Naive B cell (primary cell): ENCODE measurements around the gene MRTFB. TPM values are rescaled to one million over a fixed set of nuclear protein-coding genes. Genes with fewer than 3 reads are reported as not detected.

Source experiments
- ATAC-seq, 2 donors: fragments of 150-1000 bp; cut with Tn5 transposase; 2 replicates each; pipeline ENCODE4 v1.10.0; 2021; ENCODE audit warnings: low read depth in 2 of 2, mild to moderate bottlenecking in 2 of 2, moderate library complexity in 2 of 2
- DNase-seq: peaks from one replicate; pipeline ENCODE4 v3.0.0; 2022
- H3K27ac Mint-ChIP-seq, 6 donors: one replicate each; pipeline ENCODE4 v1.8.0; 2020 to 2022; ENCODE audit warnings: mild to moderate bottlenecking in 6 of 6, mixed read lengths in 6 of 6, moderate library complexity in 5 of 6, inconsistent platforms in 2 of 6
- H3K27me3 Mint-ChIP-seq, 3 donors: one replicate each; pipeline ENCODE4 v1.8.0; 2021 to 2022; ENCODE audit warnings: mixed read lengths in 3 of 3, mild to moderate bottlenecking in 1 of 3
- H3K36me3 Mint-ChIP-seq, 2 donors: one replicate each; pipeline ENCODE4 v1.8.0; 2020 to 2022; ENCODE audit warnings: mixed read lengths in 2 of 2, inconsistent platforms in 1 of 2, mild to moderate bottlenecking in 1 of 2
- H3K4me1 Mint-ChIP-seq, 3 donors: one replicate each; pipeline ENCODE4 v1.8.0; 2020 to 2022; ENCODE audit warnings: mixed read lengths in 3 of 3, inconsistent platforms in 1 of 3, mild to moderate bottlenecking in 1 of 3, moderate library complexity in 1 of 3
- H3K4me3 Mint-ChIP-seq, 8 donors: one replicate each; pipeline ENCODE4 v1.8.0; 2020 to 2022; ENCODE audit warnings: mild to moderate bottlenecking in 8 of 8, mixed read lengths in 8 of 8, moderate library complexity in 8 of 8, inconsistent platforms in 2 of 8
- H3K9me3 Mint-ChIP-seq, 7 donors: one replicate each; pipeline ENCODE4 v1.8.0; 2020 to 2022; ENCODE audit warnings: mixed read lengths in 7 of 7, mild to moderate bottlenecking in 5 of 7, inconsistent platforms in 2 of 7, moderate library complexity in 1 of 7
- polyA plus RNA-seq, 6 donors: library from polyadenylated mRNA; unstranded; fragments of 300-500 nt; fragmentation: Illumina TruSeq; gene quantifications; one replicate each; pipeline ENCODE4 v1.2.3, GENCODE V29; 2021; ENCODE audit warnings: low read depth in 6 of 6

Gene MRTFB
- polyA plus RNA-seq, 6 donors from 2014 or later, result 0.45 to 10.6 (median 8.2) TPM

GRCh38 chr16:14132696-14133048 lies 61.6 kb downstream of the MRTFB start:
- DNase-seq (no peak), ATAC-seq (no peak)
- H3K27me3 Mint-ChIP-seq, result no peaks in the 10 kb centered on the region
- H3K4me3 Mint-ChIP-seq, result no peak overlapping the region
- H3K4me1 Mint-ChIP-seq, result no peaks in the 10 kb centered on the region
- H3K36me3 Mint-ChIP-seq, result peaks cover 12 to 17% of the 10 kb centered on the region in 2 donors
- peaks cover 0 to 4% (median 0%) of the 10 kb centered on the region in 7 donors for H3K9me3 Mint-ChIP-seq
- H3K27ac Mint-ChIP-seq, result no peak overlapping the region

GRCh38 chr16:14133907-14134306 lies 62.8 kb downstream of the MRTFB start:
- Mint-ChIP-seq H3K4me3 (no peak overlapping the region), H3K36me3 (peaks cover 12% of the 10 kb centered on the region in 2 donors), H3K27me3 (no peaks in the 10 kb centered on the region), H3K4me1 (peaks cover 4 to 10% (median 7%) of the 10 kb centered on the region in 3 donors), H3K9me3 (peaks cover 0 to 4% (median 0%) of the 10 kb centered on the region in 7 donors), H3K27ac (no peak overlapping the region)
- ATAC-seq, result no peak
- DNase-seq, result no peak

GRCh38 chr16:14135704-14136103 lies 64.6 kb downstream of the MRTFB start:
- peaks cover 0 to 3% (median 0%) of the 10 kb centered on the region in 7 donors for H3K9me3 Mint-ChIP-seq
- H3K27me3 Mint-ChIP-seq, result no peaks in the 10 kb centered on the region
- peaks cover 7 to 12% of the 10 kb centered on the region in 2 donors for H3K36me3 Mint-ChIP-seq
- DNase-seq, result no peak
- ATAC-seq, result no peak
- no peak overlapping the region for H3K4me3 Mint-ChIP-seq
- H3K4me1 Mint-ChIP-seq, result peaks cover 4 to 10% (median 8%) of the 10 kb centered on the region in 3 donors
- H3K27ac Mint-ChIP-seq, result no peak overlapping the region

- Mint-ChIP-seq H3K9me3 (peaks cover 0 to 3% (median 0%) of the 10 kb centered on the region in 7 donors), H3K27me3 (no peaks in the 10 kb centered on the region), H3K4me1 (peaks cover 4 to 10% (median 8%) of the 10 kb centered on the region in 3 donors), H3K27ac (no peak overlapping the region), H3K36me3 (peaks cover 4 to 6% of the 10 kb centered on the region in 2 donors), H3K4me3 (no peak overlapping the region)
- DNase-seq (no peak), ATAC-seq (no peak)
Observed at GRCh38 chr16:14139872-14140271, 68.8 kb downstream of the MRTFB start.

GRCh38 chr16:14140923-14141322 lies 69.8 kb downstream of the MRTFB start:
- Mint-ChIP-seq H3K4me1 (peaks cover 4 to 10% (median 8%) of the 10 kb centered on the region in 3 donors), H3K4me3 (no peak overlapping the region), H3K9me3 (peaks cover 0 to 3% (median 0%) of the 10 kb centered on the region in 7 donors), H3K36me3 (peaks cover 0 to 4% of the 10 kb centered on the region in 2 donors), H3K27ac (no peak overlapping the region), H3K27me3 (no peaks in the 10 kb centered on the region)
- ATAC-seq, result no peak
- no peak for DNase-seq

- no peak overlapping the region for H3K4me3 Mint-ChIP-seq
- H3K4me1 Mint-ChIP-seq, result no peaks in the 10 kb centered on the region
- no peak for DNase-seq
- no peaks in the 10 kb centered on the region for H3K27me3 Mint-ChIP-seq
- H3K36me3 Mint-ChIP-seq, result no peaks in the 10 kb centered on the region
- ATAC-seq, result no peak
- no peak overlapping the region for H3K27ac Mint-ChIP-seq
- no peaks in the 10 kb centered on the region for H3K9me3 Mint-ChIP-seq
Observed at GRCh38 chr16:14146445-14146844, 75.3 kb downstream of the MRTFB start.

GRCh38 chr16:14148016-14148415 lies 76.9 kb downstream of the MRTFB start:
- peaks cover 0 to 4% (median 0%) of the 10 kb centered on the region in 3 donors for H3K4me1 Mint-ChIP-seq
- ATAC-seq, result no peak

GRCh38 chr16:14148569-14148968 lies 77.5 kb downstream of the MRTFB start:
- Mint-ChIP-seq H3K27me3 (no peaks in the 10 kb centered on the region), H3K4me3 (no peak overlapping the region), H3K36me3 (no peaks in the 10 kb centered on the region), H3K4me1 (peaks cover 0 to 4% (median 0%) of the 10 kb centered on the region in 3 donors), H3K27ac (peak overlapping the region in 1 of 6 donors; percentile 1), H3K9me3 (no peaks in the 10 kb centered on the region)
- no peak for DNase-seq
- no peak for ATAC-seq

More at GRCh38 chr16:14148016-14148415, 76.9 kb downstream of the MRTFB start:
- DNase-seq, result no peak
- no peaks in the 10 kb centered on the region for H3K9me3 Mint-ChIP-seq
- no peaks in the 10 kb centered on the region for H3K36me3 Mint-ChIP-seq
- no peaks in the 10 kb centered on the region for H3K27me3 Mint-ChIP-seq
- H3K4me3 Mint-ChIP-seq, result no peak overlapping the region
- no peak overlapping the region for H3K27ac Mint-ChIP-seq

- H3K4me3 Mint-ChIP-seq, result no peak overlapping the region
- no peak for DNase-seq
- no peaks in the 10 kb centered on the region for H3K36me3 Mint-ChIP-seq
- H3K9me3 Mint-ChIP-seq, result peaks cover 0 to under 1% (median 0%) of the 10 kb centered on the region in 7 donors
- no peak overlapping the region for H3K27ac Mint-ChIP-seq
- ATAC-seq, result no peak
- H3K4me1 Mint-ChIP-seq, result peaks cover 0 to 4% (median 0%) of the 10 kb centered on the region in 3 donors
- H3K27me3 Mint-ChIP-seq, result no peaks in the 10 kb centered on the region
Observed at GRCh38 chr16:14150796-14151195, 79.7 kb downstream of the MRTFB start.

GRCh38 chr16:14151256-14152030 lies 80.3 kb downstream of the MRTFB start:
- Mint-ChIP-seq H3K9me3 (peaks cover 0 to 2% (median 0%) of the 10 kb centered on the region in 7 donors), H3K27me3 (no peaks in the 10 kb centered on the region), H3K4me1 (peaks cover 0 to 4% (median 0%) of the 10 kb centered on the region in 3 donors), H3K36me3 (no peaks in the 10 kb centered on the region), H3K27ac (peak overlapping the region in 1 of 6 donors; percentile 4), H3K4me3 (no peak overlapping the region)
- ATAC-seq, result no peak
- no peak for DNase-seq

- Mint-ChIP-seq H3K9me3 (peaks cover 0 to 2% (median 0%) of the 10 kb centered on the region in 7 donors), H3K4me3 (no peak overlapping the region), H3K36me3 (no peaks in the 10 kb centered on the region), H3K4me1 (peaks cover 0 to 4% (median 0%) of the 10 kb centered on the region in 3 donors), H3K27ac (no peak overlapping the region), H3K27me3 (no peaks in the 10 kb centered on the region)
- ATAC-seq, result no peak
- DNase-seq, result no peak
Observed at GRCh38 chr16:14155572-14156190, 84.6 kb downstream of the MRTFB start.

GRCh38 chr16:14164916-14165662 lies 94.0 kb downstream of the MRTFB start:
- H3K27me3 Mint-ChIP-seq, result no peaks in the 10 kb centered on the region
- no peak overlapping the region for H3K4me3 Mint-ChIP-seq
- no peak for ATAC-seq
- H3K9me3 Mint-ChIP-seq, result no peaks in the 10 kb centered on the region
- peak overlapping the region in 1 of 6 donors; percentile 1 for H3K27ac Mint-ChIP-seq
- peaks cover 4 to 10% (median 8%) of the 10 kb centered on the region in 3 donors for H3K4me1 Mint-ChIP-seq
- DNase-seq, result no peak
- H3K36me3 Mint-ChIP-seq, result peaks cover 0 to 8% of the 10 kb centered on the region in 2 donors

- DNase-seq, result no peak
- Mint-ChIP-seq H3K9me3 (peaks cover 4 to 14% (median 9%) of the 10 kb centered on the region in 7 donors), H3K36me3 (peaks cover 8 to 26% of the 10 kb centered on the region in 2 donors), H3K27me3 (no peaks in the 10 kb centered on the region), H3K27ac (no peak overlapping the region), H3K4me3 (no peak overlapping the region), H3K4me1 (peaks cover 4 to 10% (median 8%) of the 10 kb centered on the region in 3 donors)
- no peak for ATAC-seq
Observed at GRCh38 chr16:14168146-14168545, 97.0 kb downstream of the MRTFB start.
